HCT116 (cell line): ENCODE results near the gene GSK3A. TPM values are rescaled to one million over a fixed set of nuclear protein-coding genes. Genes with fewer than 3 reads are reported as not detected.

ENCODE experiments used
- ATAC-seq: fragments of 200-7000 bp; cut with Tn5 transposase; 2 replicates; pipeline ENCODE4 v1.9.1; 2020; ENCODE audit warnings: mild to moderate bottlenecking, moderate library complexity
- BruUV-seq: library from RNA; stranded (reverse); fragments of 400-500 nt; replicated peaks from 2 replicates; lab custom pipeline; 2021; lab: Mats Ljungman, UMichigan
- CTCF ChIA-PET: fragments of 300-600 bp; sonication (Branson Sonifier 250); formaldehyde crosslinking; loops from one replicate; lab custom pipeline; 2021; ENCODE audit warnings: antibody characterized with exemption; lab: Charles Lee
- POLR2A ChIA-PET: fragments of 300-600, 350-600 bp; sonication (Branson Sonifier 250); formaldehyde crosslinking; loops from one replicate; lab custom pipeline; 2021; ENCODE audit warnings: antibody characterized with exemption; lab: Charles Lee
- RAD21 ChIA-PET, 2 experiments: fragments of 300-600 bp; sonication (Branson Sonifier 250); formaldehyde crosslinking; loops; one replicate each; lab custom pipeline; 2023; ENCODE audit warnings: low total read pairs in 2 of 2; ENCODE audit not compliant: uncharacterized antibody in 2 of 2, unreplicated experiment in 2 of 2, low non-redundant PET in 1 of 2; lab: Charles Lee
- DNase-seq: peaks from one replicate; pipeline ENCODE4 v3.0.0-alpha.2; 2010; ENCODE audit warnings: low read depth, low spot score
- H2AFZ ChIP-seq: fragments of 200-600 bp; shearing (Covaris generic), sonication (generic); 2 replicates; pipeline ENCODE4 v1.6.1; 2017; ENCODE audit warnings: low read depth, mixed run types, mixed read lengths, antibody characterized with exemption, low read length; ENCODE audit not compliant: poor library complexity, severe bottlenecking
- H3K27ac ChIP-seq: 2 replicates; pipeline ENCODE4 v1.5.1; 2012; ENCODE audit warnings: low read depth, low read length
- H3K27me3 ChIP-seq: fragments of 200-600 bp; sonication (generic); 2 replicates; pipeline ENCODE4 v1.6.1; 2016; ENCODE audit warnings: mixed run types, low read length, mixed read lengths; ENCODE audit not compliant: insufficient read depth
- H3K36me3 ChIP-seq, 2 experiments: fragments of 200-500 bp in 1 of 2; fragments of 200-600 bp in 1 of 2; sonication (Bioruptor generic) in 1 of 2; sonication (generic) in 1 of 2; 2 replicates each; pipeline versions ENCODE4 v1.5.1 to v1.6.1; 2014 to 2016; ENCODE audit warnings: low read length in 2 of 2, inconsistent platforms in 1 of 2, mixed read lengths in 1 of 2, mixed run types in 1 of 2; ENCODE audit not compliant: insufficient read depth in 2 of 2, control insufficient read depth in 1 of 2
- H3K4me1 ChIP-seq, 2 experiments: fragments of 200-600 bp in 1 of 2; sonication (generic) in 1 of 2; 2 replicates each; pipeline versions ENCODE4 v1.5.1 to v1.6.1; 2012 to 2017; ENCODE audit warnings: low read length in 2 of 2, inconsistent platforms in 1 of 2, mild to moderate bottlenecking in 1 of 2, mixed read lengths in 1 of 2, mixed run types in 1 of 2, moderate library complexity in 1 of 2; ENCODE audit not compliant: insufficient read depth in 2 of 2, control insufficient read depth in 1 of 2
- H3K4me2 ChIP-seq: fragments of 200-600 bp; sonication (generic); 2 replicates; pipeline ENCODE4 v1.6.1; 2017; ENCODE audit warnings: mixed run types, low read length, mixed read lengths
- H3K4me3 ChIP-seq, 2 experiments: fragments of 200-600 bp in 1 of 2; sonication (generic) in 1 of 2; replicated peaks in 1 of 2; 2 replicates each; pipeline ENCODE4 v1.5.1; 2011 to 2016; ENCODE audit warnings: low read length in 2 of 2, control low read depth in 1 of 2, low read depth in 1 of 2, mild to moderate bottlenecking in 1 of 2, mixed read lengths in 1 of 2, mixed run types in 1 of 2
- H3K79me2 ChIP-seq: fragments of 200-600 bp; sonication (generic); 2 replicates; pipeline ENCODE4 v1.6.1; 2017; ENCODE audit warnings: mild to moderate bottlenecking, mixed run types, low read length, moderate library complexity, mixed read lengths; ENCODE audit not compliant: insufficient read depth
- H3K9ac ChIP-seq: fragments of 200-600 bp; sonication (generic); 2 replicates; pipeline ENCODE4 v1.6.1; 2016; ENCODE audit warnings: low read length, mixed read lengths
- H3K9me2 ChIP-seq: fragments of 200-600 bp; sonication (generic), shearing (Covaris generic); 2 replicates; pipeline ENCODE4 v1.6.1; 2017; ENCODE audit warnings: mixed run types, mild to moderate bottlenecking, moderate library complexity; ENCODE audit not compliant: insufficient read depth
- H3K9me3 ChIP-seq, 2 experiments: fragments of 200-500 bp in 1 of 2; fragments of 200-600 bp in 1 of 2; sonication (Bioruptor generic) in 1 of 2; sonication (generic) in 1 of 2; 2 replicates each; pipeline ENCODE4 v1.6.1; 2014 to 2017; ENCODE audit warnings: low read length in 2 of 2, mixed read lengths in 2 of 2, inconsistent platforms in 1 of 2, low read depth in 1 of 2, mild to moderate bottlenecking in 1 of 2, mixed run types in 1 of 2, moderate library complexity in 1 of 2; ENCODE audit not compliant: control insufficient read depth in 1 of 2, insufficient read depth in 1 of 2
- H4K20me1 ChIP-seq: fragments of 200-600 bp; sonication (generic), shearing (Covaris generic); 2 replicates; pipeline ENCODE4 v1.6.1; 2017; ENCODE audit warnings: mixed run types, mild to moderate bottlenecking, moderate library complexity; ENCODE audit not compliant: insufficient read depth
- CEBPB ChIP-seq: IDR thresholded peaks from 2 replicates; pipeline ENCODE4 v1.6.1; 2012; ENCODE audit warnings: low read depth
- EZH2phosphoT487 ChIP-seq: fragments of 200-600 bp; IDR thresholded peaks from 2 replicates; pipeline ENCODE4 v1.6.1; 2018; ENCODE audit warnings: antibody characterized with exemption, borderline replicate concordance
- SIN3A ChIP-seq: IDR thresholded peaks from 2 replicates; pipeline ENCODE4 v1.6.1; 2012; ENCODE audit warnings: low read depth
- SP1 ChIP-seq: IDR thresholded peaks from 2 replicates; pipeline ENCODE4 v1.6.1; 2012; ENCODE audit warnings: low read depth
- intact Hi-C: fragments of 100-400 bp; cut with micrococcal nuclease; formaldehyde crosslinking; loops from 2 replicates; pipeline ENCODE4 v1.10.0; 2022
- total RNA-seq: library from RNA; stranded (reverse); gene quantifications from one replicate; pipeline ENCODE4 v1.2.1, GENCODE V29; 2021; ENCODE audit not compliant: unreplicated experiment

The GSK3A gene
- total RNA-seq, 1 experiment from 2014 or later, result 57.2 TPM

- RAD21 ChIA-PET, result interaction anchor here (0.6 to 1.3 kb wide), 3 partner anchors 20 to 39 kb away, joined by 3 to 7 read pairs (median 4); partner anchors contain the start of genes GSK3A (in 1 of the 2) and PAFAH1B3 (in 1 of the 2)
- peaks cover 18% of the 10 kb centered on the region; the same call in 1 of the 2 replicates for H3K79me2 ChIP-seq
- peaks cover 49 to 79% of the 10 kb centered on the region in 2 experiments for H3K4me1 ChIP-seq
Measured at GRCh38 chr19:42281827-42282762, 39.7 kb upstream of the GSK3A start.

DNA sequence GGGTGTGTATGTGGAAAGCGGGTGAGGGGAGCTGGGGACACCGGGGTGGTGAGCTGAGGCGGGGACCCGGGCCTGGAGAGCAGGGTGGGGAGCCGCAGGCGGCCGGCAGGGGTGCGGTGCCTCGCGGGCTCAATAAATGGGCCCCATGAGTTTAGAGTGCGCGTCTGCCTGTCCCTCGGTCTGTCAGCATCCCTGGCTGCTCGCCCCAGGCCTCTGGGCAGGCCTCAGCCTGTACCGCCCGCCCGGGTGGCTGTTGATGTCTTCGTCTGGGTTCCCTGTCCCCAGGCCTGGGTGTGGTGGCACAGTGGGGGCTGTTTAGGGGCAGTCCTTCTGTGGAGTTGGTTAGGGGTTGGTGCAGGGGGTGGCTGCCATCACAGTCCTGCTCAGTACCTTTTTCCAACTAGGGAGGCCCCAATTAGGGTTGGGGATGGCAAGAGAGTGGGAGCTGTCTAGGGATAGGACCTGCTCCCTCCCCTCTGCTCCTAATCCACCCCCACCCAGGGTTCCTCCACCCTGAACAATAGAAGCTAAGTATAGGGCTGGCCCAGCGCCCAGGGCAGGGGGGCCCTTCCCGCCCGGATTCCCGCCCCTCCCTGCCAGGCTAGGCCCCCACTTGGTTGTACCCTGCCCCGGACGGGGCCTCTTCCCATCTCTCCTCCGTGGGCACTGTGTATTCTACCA lies 38.9 kb upstream of the GSK3A start:
- Histone ChIP-seq H3K9me3 (no peaks in the 10 kb centered on the region), H3K4me3 (peak overlapping the region; percentile 70 to 72), H3K36me3 (no peaks in the 10 kb centered on the region), H3K9ac (peak overlapping the region; percentile 86), H3K9me2 (no peaks in the 10 kb centered on the region), H3K4me1 (peaks cover 49 to 78% of the 10 kb centered on the region in 2 experiments), H3K79me2 (peaks cover 17% of the 10 kb centered on the region; the same call in 1 of the 2 replicates), H4K20me1 (no peaks in the 10 kb centered on the region), H3K27me3 (no peaks in the 10 kb centered on the region), H2AFZ (no peak overlapping the region), H3K4me2 (peak overlapping the region; percentile 97), H3K27ac (peak overlapping the region; percentile 94)
- ChIA-PET POLR2A (interaction anchor here (0.9 to 1.3 kb wide), 3 partner anchors 11 to 322 kb away, joined by 3 to 5 read pairs (median 3); partner anchors contain the start of genes GSK3A and RABAC1), CTCF (interaction anchor here (0.9 to 4.8 kb wide), 3 partner anchors 25 to 38 kb away, joined by 3 to 63 read pairs (median 17); partner anchors contain the start of gene GSK3A), RAD21 (interaction anchor here (0.7 to 1.3 kb wide), 2 partner anchors 21 to 38 kb away, joined by 3 to 4 read pairs; partner anchors contain the start of genes GSK3A (in 1 of the 2) and PAFAH1B3 (in 1 of the 2))
- intact Hi-C loops, result loop anchor here (2.0 kb wide), 1 partner anchor 38 kb away; the partner anchor contains the start of gene GSK3A
- TF ChIP-seq EZH2phosphoT487 (no peak), SIN3A (no peak)
- ATAC-seq, result peak; percentile 1; the same call in 1 of the 2 replicates
- no TSS peak for BruUV-seq
- no peak for DNase-seq

More at GRCh38 chr19:42281827-42282762, 39.7 kb upstream of the GSK3A start:
- TF ChIP-seq CEBPB, result no peak
- TF ChIP-seq SP1, result 0 out of 2 replicates have a peak, but pooled peaks have one; percentile 27
- intact Hi-C loops, result loop anchor here (2.0 kb wide), 1 partner anchor 39 kb away; the partner anchor contains the start of gene GSK3A
- ATAC-seq (no peak), DNase-seq (no peak)
- no peaks in the 10 kb centered on the region for H3K9me3 ChIP-seq
- H3K4me2 ChIP-seq, result peak overlapping the region; percentile 97
- H3K27me3 ChIP-seq, result no peaks in the 10 kb centered on the region
- H3K27ac ChIP-seq, result peak overlapping the region; percentile 94
- H2AFZ ChIP-seq, result no peak overlapping the region
- ChIA-PET POLR2A (interaction anchor here (0.9 to 1.3 kb wide), 4 partner anchors 12 to 323 kb away, joined by 3 to 5 read pairs (median 4); partner anchors contain the start of genes GSK3A and RABAC1), CTCF (interaction anchor here (0.6 to 4.8 kb wide), 4 partner anchors 26 to 120 kb away, joined by 3 to 63 read pairs (median 10); partner anchors contain the start of gene GSK3A)
- H3K4me3 ChIP-seq, result peak overlapping the region; percentile 70 to 72
- 0 out of 4 replicates have a peak, but pooled peaks cover 0 to 3% of the 10 kb centered on the region in 2 experiments for H3K36me3 ChIP-seq
- BruUV-seq, result no TSS peak
- no peaks in the 10 kb centered on the region for H3K9me2 ChIP-seq
- H4K20me1 ChIP-seq, result no peaks in the 10 kb centered on the region
- H3K9ac ChIP-seq, result peak overlapping the region; percentile 86
